Heart left ventricle (tissue), 13 donors: ENCODE measurements around the gene VASH2.
A peak's percentile ranks its signal among the peaks of the same experiment; 100 is the strongest.

Experiments used
- POLR2A ChIP-seq, 2 donors: fragments of 450-650 bp; IDR thresholded peaks; one replicate each; pipeline ENCODE4 v1.6.1; 2017; ENCODE audit warnings: antibody characterized with exemption in 2 of 2, mild to moderate bottlenecking in 2 of 2, moderate library complexity in 2 of 2
- TF ChIP-seq, protein P1 (sequence below), 12 donors: fragments of 200-600 bp; sonication (generic) in 4 of 12; IDR thresholded peaks; one replicate each; pipeline versions ENCODE4 v1.5.0 to v1.8.0; 2018 to 2022; ENCODE audit warnings: antibody characterized with exemption in 12 of 12, mild to moderate bottlenecking in 5 of 12
- donor health status: ischemic (EF 13 %, LVEDD 7.1; RV severe dilation, severe dysfunction).
- donor health status: DM: no; HTN: yes; CAD: no.
- donor health status: DM: no; HTN: no; CAD: no.
- donor health status: ischemic (EF 25% LVEDD 6.9; RV normal size, moderate dysfunction).
- donor health status: ischemic (EF 25% LVEDD 5.7; RV mildly dilated, moderate dysfunction).
- donor health status: ischemic (EF 35%, LVEDD 5.7; RV mildly dilated, moderate dysfunction).
- donor health status: nonischemic (EF 11% LVEDD 7.7; RV severe dilation, severe dysfunction).
- donor health status: DM: yes; HTN: yes; CAD: no.
- donor health status: PGD.
- donor health status: ischemic (EF 29% LVEDD 5.4; RV normal size, mild dysfunction).
- donor health status: nonischemic (EF 23%, LVEDD 6.1; RV moderate dilation, normal function).

DNA sequence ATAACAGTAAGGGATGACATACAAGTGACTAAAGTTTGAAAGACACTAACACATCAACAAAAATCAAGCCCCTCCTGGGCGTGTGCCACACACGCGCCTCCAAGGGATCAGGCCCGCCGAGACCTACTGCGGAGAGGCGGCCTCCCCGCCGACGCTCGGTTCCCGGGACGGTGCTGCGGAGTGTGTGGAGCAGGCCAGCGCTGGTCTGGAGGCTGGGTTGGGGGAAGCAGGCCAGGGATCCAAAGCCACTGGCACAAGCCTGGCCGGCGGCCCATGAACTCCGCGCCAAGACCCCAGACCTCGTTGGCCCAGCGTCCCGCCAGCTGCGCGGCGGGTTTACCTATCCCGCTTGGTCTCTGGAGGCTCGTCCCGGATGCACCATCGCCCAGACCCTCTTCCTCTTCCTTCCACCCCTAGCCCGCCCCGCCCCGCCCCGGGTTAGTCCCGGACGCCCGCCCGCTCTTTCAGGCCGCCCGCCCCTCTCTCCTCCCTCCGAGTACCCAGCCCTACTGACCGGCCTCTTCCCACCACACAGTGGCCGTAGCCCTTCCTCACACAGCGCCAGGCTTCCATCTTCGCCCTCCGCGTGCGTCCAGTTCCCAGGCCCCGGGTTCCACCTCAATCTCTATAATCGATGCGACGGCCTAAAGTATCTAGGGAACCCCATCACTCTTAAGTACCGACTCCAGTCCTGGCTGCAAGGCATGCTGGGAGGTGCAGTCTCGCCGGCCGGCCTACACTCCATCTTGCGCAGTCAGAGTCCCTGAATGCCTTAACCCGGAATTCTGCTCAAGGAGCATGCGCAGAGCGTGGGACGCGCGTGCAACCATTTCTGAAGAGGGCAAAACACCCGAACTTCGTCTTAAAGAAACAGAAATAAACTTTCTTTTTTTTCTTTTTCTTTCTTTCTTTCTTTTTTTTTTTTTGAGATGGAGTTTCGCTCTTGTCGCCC lies 65.0 kb downstream of the VASH2 start, which contains the start of gene ANGEL2:
- TF ChIP-seq POLR2A (IDR thresholded peaks at IDR 0.05), result peak in 1 of 2 donors; percentile 51
- TF ChIP-seq, protein P1, sequence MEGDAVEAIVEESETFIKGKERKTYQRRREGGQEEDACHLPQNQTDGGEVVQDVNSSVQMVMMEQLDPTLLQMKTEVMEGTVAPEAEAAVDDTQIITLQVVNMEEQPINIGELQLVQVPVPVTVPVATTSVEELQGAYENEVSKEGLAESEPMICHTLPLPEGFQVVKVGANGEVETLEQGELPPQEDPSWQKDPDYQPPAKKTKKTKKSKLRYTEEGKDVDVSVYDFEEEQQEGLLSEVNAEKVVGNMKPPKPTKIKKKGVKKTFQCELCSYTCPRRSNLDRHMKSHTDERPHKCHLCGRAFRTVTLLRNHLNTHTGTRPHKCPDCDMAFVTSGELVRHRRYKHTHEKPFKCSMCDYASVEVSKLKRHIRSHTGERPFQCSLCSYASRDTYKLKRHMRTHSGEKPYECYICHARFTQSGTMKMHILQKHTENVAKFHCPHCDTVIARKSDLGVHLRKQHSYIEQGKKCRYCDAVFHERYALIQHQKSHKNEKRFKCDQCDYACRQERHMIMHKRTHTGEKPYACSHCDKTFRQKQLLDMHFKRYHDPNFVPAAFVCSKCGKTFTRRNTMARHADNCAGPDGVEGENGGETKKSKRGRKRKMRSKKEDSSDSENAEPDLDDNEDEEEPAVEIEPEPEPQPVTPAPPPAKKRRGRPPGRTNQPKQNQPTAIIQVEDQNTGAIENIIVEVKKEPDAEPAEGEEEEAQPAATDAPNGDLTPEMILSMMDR (IDR thresholded peaks at IDR 0.05), result no peak
